Activated T-helper 1 cell treated with anti-CD3 and anti-CD28 coated beads, Interleukin-12 subunit alpha, Interleukin-12 subunit beta, Interleukin-2, Interleukin-4 antibody, amounts not matched to agents 30 ng/mL and 10 ng/mL and 1 ng/mL, durations not matched to agents 14 hours and 24 hours and 36 hours (primary cell): ENCODE results near the gene BCKDHB. TPM values are rescaled to one million over a fixed set of nuclear protein-coding genes. Genes with fewer than 3 reads are reported as not detected.
"Not testable (repeated sequence)": the region's sequence is repeated elsewhere in the genome, so short reads cannot be mapped to it uniquely, and the experiment has no call there.

Source experiments
- DNase-seq: peaks from one replicate; pipeline ENCODE4 v3.0.0; 2021; ENCODE audit warnings: low spot score
- H3K27ac Mint-ChIP-seq: one replicate; pipeline ENCODE4 v1.8.0; 2021; ENCODE audit warnings: mild to moderate bottlenecking, mixed read lengths
- H3K27me3 Mint-ChIP-seq: one replicate; pipeline ENCODE4 v1.8.0; 2022; ENCODE audit warnings: mild to moderate bottlenecking, moderate library complexity, mixed read lengths; ENCODE audit not compliant: insufficient read depth
- H3K36me3 Mint-ChIP-seq: one replicate; pipeline ENCODE4 v1.8.0; 2021; ENCODE audit warnings: low read depth, mixed read lengths
- H3K4me1 Mint-ChIP-seq: one replicate; pipeline ENCODE4 v1.8.0; 2021; ENCODE audit warnings: low read depth, mixed read lengths
- H3K4me3 Mint-ChIP-seq: one replicate; pipeline ENCODE4 v1.8.0; 2021; ENCODE audit warnings: mild to moderate bottlenecking, moderate library complexity, mixed read lengths
- H3K9me3 Mint-ChIP-seq: one replicate; pipeline ENCODE4 v1.8.0; 2021; ENCODE audit warnings: mixed read lengths
- intact Hi-C: fragments of 100-400 bp; cut with micrococcal nuclease; formaldehyde crosslinking; loops from one replicate; pipeline ENCODE4 v1.15.1; 2024
- total RNA-seq: library from RNA; stranded (reverse); gene quantifications from 2 replicates; pipeline ENCODE4 v1.2.3, GENCODE V29; 2022

The BCKDHB gene
- 13.3 and 14.4 TPM in 2 replicates for total RNA-seq

- Mint-ChIP-seq H3K4me3 (peak within 1 kb of the TSS; percentile 96), H3K4me1 (peaks cover 31% of the 10 kb centered on the region), H3K27ac (peak within 1 kb of the TSS; percentile 90), H3K27me3 (peaks cover 2% of the 10 kb centered on the region), H3K36me3 (peaks cover 3% of the 10 kb centered on the region), H3K9me3 (no peaks in the 10 kb centered on the region)
- DNase-seq: peak; percentile 98
- intact Hi-C loops: loop anchor here (1.0 to 10.0 kb wide), 8 partner anchors 59 to 1646 kb away; partner anchors contain the start of genes ELOVL4, HMGN3, IRAK1BP1 and LCA5
Measured at GRCh38 chr6:80106418-80107235, at the start of gene BCKDHB. TSS of gene BCKDHB (plus strand) at chr6:80106671. CDS start at chr6:80106694, 23 bp downstream.

- no peak overlapping the region for H3K4me3 Mint-ChIP-seq
- DNase-seq: no peak
- intact Hi-C loops: no loop called here
- H3K27ac Mint-ChIP-seq: no peak overlapping the region
- no peaks in the 10 kb centered on the region for H3K4me1 Mint-ChIP-seq
- H3K36me3 Mint-ChIP-seq: no peaks in the 10 kb centered on the region
- H3K9me3 Mint-ChIP-seq: no peaks in the 10 kb centered on the region
- H3K27me3 Mint-ChIP-seq: peaks cover 2% of the 10 kb centered on the region
Measured at GRCh38 chr6:80060774-80061173, 45.7 kb upstream of the BCKDHB start.

- DNase-seq, H3K4me3 Mint-ChIP-seq, intact Hi-C loops: not testable (repeated sequence)
Measured at GRCh38 chr6:80068146-80068545, 38.3 kb upstream of the BCKDHB start.

DNA sequence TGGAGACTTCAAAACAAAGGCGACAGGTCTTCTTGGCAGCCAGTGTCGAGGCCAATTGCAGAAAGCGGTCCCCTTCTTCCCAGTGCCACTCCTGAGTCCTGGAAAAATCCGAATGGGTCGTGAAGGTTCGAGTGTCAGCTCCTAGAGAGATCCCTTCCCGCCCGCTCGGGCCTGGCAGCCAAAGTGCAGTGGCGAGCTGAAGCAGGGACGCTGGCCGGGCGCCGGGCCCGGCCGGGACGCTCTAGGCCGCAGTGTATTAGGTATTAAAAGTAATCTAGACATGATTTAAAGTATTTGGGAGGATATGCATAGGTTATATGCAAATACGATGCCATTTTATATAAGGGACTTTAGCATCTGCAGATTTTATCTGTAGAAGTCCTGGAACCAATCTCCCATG is 36.0 kb upstream of the BCKDHB start:
- H3K9me3 Mint-ChIP-seq, H3K36me3 Mint-ChIP-seq, DNase-seq, H3K4me3 Mint-ChIP-seq, H3K27me3 Mint-ChIP-seq, H3K27ac Mint-ChIP-seq, intact Hi-C loops, H3K4me1 Mint-ChIP-seq: not testable (repeated sequence)

More at GRCh38 chr6:80068146-80068545, 38.3 kb upstream of the BCKDHB start:
- not testable (repeated sequence) for H3K9me3 Mint-ChIP-seq, H3K36me3 Mint-ChIP-seq, H3K4me1 Mint-ChIP-seq, H3K27me3 Mint-ChIP-seq, H3K27ac Mint-ChIP-seq

GRCh38 chr6:80077067-80077466 is 29.4 kb upstream of the BCKDHB start:
- intact Hi-C loops: no loop called here
- Mint-ChIP-seq H3K27me3 (peaks cover 8% of the 10 kb centered on the region), H3K4me3 (no peak overlapping the region), H3K27ac (no peak overlapping the region), H3K36me3 (no peaks in the 10 kb centered on the region), H3K9me3 (no peaks in the 10 kb centered on the region), H3K4me1 (no peaks in the 10 kb centered on the region)
- DNase-seq: no peak

DNA sequence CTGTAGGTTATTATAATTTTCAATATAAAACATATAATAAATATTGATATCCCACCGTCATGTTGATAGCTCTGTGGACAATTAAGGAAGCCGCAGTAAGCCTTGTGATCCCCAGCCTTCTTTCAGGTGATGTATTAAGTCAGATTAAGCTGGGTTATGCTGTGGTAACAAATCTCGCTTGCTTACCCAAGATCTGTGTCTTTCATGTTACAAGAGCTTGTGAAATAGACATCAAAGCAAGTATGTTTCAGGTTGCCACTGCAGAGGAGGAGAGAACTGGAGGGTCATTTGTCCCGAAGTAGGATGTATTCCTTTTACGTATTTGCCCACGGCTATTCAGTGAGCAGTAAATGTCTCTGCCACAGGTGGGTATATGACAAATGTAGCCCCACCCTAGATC is 17.8 kb upstream of the BCKDHB start:
- Mint-ChIP-seq H3K4me3 (no peak overlapping the region), H3K27me3 (peaks cover 21% of the 10 kb centered on the region), H3K27ac (no peak overlapping the region), H3K36me3 (no peaks in the 10 kb centered on the region), H3K9me3 (no peaks in the 10 kb centered on the region), H3K4me1 (no peaks in the 10 kb centered on the region)
- intact Hi-C loops: no loop called here
- DNase-seq: no peak

GRCh38 chr6:80091506-80091905 is 15.0 kb upstream of the BCKDHB start:
- Mint-ChIP-seq H3K4me1 (peaks cover 9% of the 10 kb centered on the region), H3K4me3 (no peak overlapping the region), H3K9me3 (no peaks in the 10 kb centered on the region), H3K36me3 (no peaks in the 10 kb centered on the region), H3K27ac (no peak overlapping the region), H3K27me3 (peaks cover 21% of the 10 kb centered on the region)
- no peak for DNase-seq
- intact Hi-C loops: loop anchor here (5.0 kb wide), 1 partner anchor 519 kb away; no protein-coding TSS in a partner anchor

- Mint-ChIP-seq H3K36me3 (no peaks in the 10 kb centered on the region), H3K4me1 (peaks cover 9% of the 10 kb centered on the region), H3K9me3 (no peaks in the 10 kb centered on the region), H3K4me3 (no peak overlapping the region), H3K27me3 (peaks cover 12% of the 10 kb centered on the region), H3K27ac (no peak overlapping the region)
- DNase-seq: no peak
- intact Hi-C loops: loop anchor here (1.0 to 5.0 kb wide), 4 partner anchors 145 to 522 kb away; no protein-coding TSS in a partner anchor
Measured at GRCh38 chr6:80094017-80094416, 12.5 kb upstream of the BCKDHB start.

- DNase-seq: no peak
- intact Hi-C loops: loop anchor here (2.0 kb wide), 1 partner anchor 227 kb away; no protein-coding TSS in a partner anchor
- H3K36me3 Mint-ChIP-seq: no peaks in the 10 kb centered on the region
- H3K4me3 Mint-ChIP-seq: no peak overlapping the region
- H3K4me1 Mint-ChIP-seq: peaks cover 9% of the 10 kb centered on the region
- no peak overlapping the region for H3K27ac Mint-ChIP-seq
- H3K27me3 Mint-ChIP-seq: peaks cover under 1% of the 10 kb centered on the region
- H3K9me3 Mint-ChIP-seq: no peaks in the 10 kb centered on the region
Measured at GRCh38 chr6:80095600-80095999, 10.9 kb upstream of the BCKDHB start.

- Mint-ChIP-seq H3K27me3 (no peaks in the 10 kb centered on the region), H3K27ac (no peak overlapping the region), H3K9me3 (no peaks in the 10 kb centered on the region), H3K4me3 (no peak overlapping the region), H3K4me1 (peaks cover 9% of the 10 kb centered on the region), H3K36me3 (no peaks in the 10 kb centered on the region)
- DNase-seq: no peak
- intact Hi-C loops: no loop called here
Measured at GRCh38 chr6:80098392-80098791, 8.1 kb upstream of the BCKDHB start.

DNA sequence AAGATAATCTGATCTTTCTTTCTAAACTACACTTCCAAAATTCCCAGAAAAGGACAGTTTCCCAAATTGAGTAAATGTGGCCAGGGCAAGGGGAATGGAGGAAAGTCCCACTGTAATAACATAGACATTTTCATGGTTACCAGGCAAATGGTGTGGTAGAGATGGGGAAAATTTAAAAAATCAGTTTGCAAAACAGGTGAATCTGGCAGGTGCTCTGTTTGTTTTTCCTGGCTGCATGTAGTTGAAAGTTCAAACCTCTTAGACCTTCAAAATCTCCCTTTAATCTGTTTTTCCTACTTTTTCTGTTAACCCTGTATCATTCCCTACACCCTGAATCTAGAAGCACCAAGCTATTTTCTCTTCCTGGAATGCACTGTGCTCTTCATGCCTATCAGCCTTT is 2.0 kb upstream of the BCKDHB start:
- Mint-ChIP-seq H3K27me3 (peaks cover 2% of the 10 kb centered on the region), H3K4me3 (no peak overlapping the region), H3K27ac (no peak overlapping the region), H3K36me3 (peaks cover 3% of the 10 kb centered on the region), H3K9me3 (no peaks in the 10 kb centered on the region), H3K4me1 (peaks cover 31% of the 10 kb centered on the region)
- DNase-seq: no peak
- intact Hi-C loops: loop anchor here (10.0 kb wide), 1 partner anchor 1020 kb away; no protein-coding TSS in a partner anchor

DNA sequence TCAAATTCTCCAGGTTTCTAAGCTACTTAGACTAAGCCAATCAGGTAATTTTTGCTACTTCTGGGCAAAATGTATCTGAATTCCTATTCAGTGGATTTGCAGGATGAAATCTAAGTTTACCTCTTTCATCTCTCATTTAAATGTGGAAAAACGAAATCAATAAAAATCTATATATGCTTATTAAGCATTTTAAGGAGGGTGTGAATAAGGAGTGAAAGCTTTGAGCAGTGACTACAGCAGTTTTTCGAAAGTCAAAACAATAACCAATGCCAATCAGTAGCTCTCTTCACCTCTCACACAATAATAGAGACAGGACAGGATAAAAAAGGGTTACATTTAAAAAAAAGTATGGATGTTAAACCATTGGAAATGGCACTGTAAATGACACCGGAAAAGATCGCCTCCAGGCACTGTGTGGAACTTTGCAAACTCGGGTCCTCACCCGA is 476 bp upstream of the BCKDHB start:
- peaks cover 3% of the 10 kb centered on the region for H3K36me3 Mint-ChIP-seq
- intact Hi-C loops: loop anchor here (1.0 to 10.0 kb wide), 8 partner anchors 59 to 1647 kb away; partner anchors contain the start of genes ELOVL4, HMGN3, IRAK1BP1 and LCA5
- no peak for DNase-seq
- H3K27me3 Mint-ChIP-seq: peaks cover 2% of the 10 kb centered on the region
- H3K4me1 Mint-ChIP-seq: peaks cover 31% of the 10 kb centered on the region
- no peaks in the 10 kb centered on the region for H3K9me3 Mint-ChIP-seq
- peak overlapping the region; percentile 96 for H3K4me3 Mint-ChIP-seq
- peak overlapping the region; percentile 57 for H3K27ac Mint-ChIP-seq

- H3K27me3 Mint-ChIP-seq, H3K27ac Mint-ChIP-seq, DNase-seq, intact Hi-C loops, H3K4me3 Mint-ChIP-seq, H3K4me1 Mint-ChIP-seq, H3K36me3 Mint-ChIP-seq: not testable (repeated sequence)
- H3K9me3 Mint-ChIP-seq: peaks cover 31% of the 10 kb centered on the region
Measured at GRCh38 chr6:80122576-80122975, 16.1 kb downstream of the BCKDHB start.
